Mesothelial cell of epicardium (in vitro differentiated cells): ENCODE data around the gene YPEL5. TPM values are rescaled to one million over a fixed set of nuclear protein-coding genes. Genes with fewer than 3 reads are reported as not detected.
A peak's percentile ranks its signal among the peaks of the same experiment; 100 is the strongest.

Experiments
- DNase-seq, 2 experiments: peaks; one replicate each; pipeline ENCODE4 v3.0.0; 2021; ENCODE audit warnings: low spot score in 2 of 2; ENCODE audit not compliant: unreplicated experiment in 2 of 2
- H3K27ac Mint-ChIP-seq: 2 replicates; pipeline ENCODE4 v1.8.0; 2021; ENCODE audit warnings: mixed read lengths
- H3K27me3 Mint-ChIP-seq: 2 replicates; pipeline ENCODE4 v1.8.0; 2021; ENCODE audit warnings: low read depth, mixed read lengths
- H3K36me3 Mint-ChIP-seq: 2 replicates; pipeline ENCODE4 v1.8.0; 2021; ENCODE audit warnings: mixed read lengths
- H3K4me1 Mint-ChIP-seq: 2 replicates; pipeline ENCODE4 v1.8.0; 2021; ENCODE audit warnings: mixed read lengths
- H3K4me3 Mint-ChIP-seq: 2 replicates; pipeline ENCODE4 v1.8.0; 2021; ENCODE audit warnings: mild to moderate bottlenecking, moderate library complexity, mixed read lengths
- H3K9me3 Mint-ChIP-seq: 2 replicates; pipeline ENCODE4 v1.8.0; 2021; ENCODE audit warnings: mixed read lengths
- total RNA-seq: library from RNA; stranded (reverse); gene quantifications from 3 replicates; pipeline ENCODE4 v1.2.1, GENCODE V29; 2021
- TF ChIP-seq, protein P1 (sequence below): fragments of 200-600 bp; sonication (generic); IDR thresholded peaks from one replicate; pipeline ENCODE4 v1.5.0; 2021; ENCODE audit warnings: antibody characterized with exemption; ENCODE audit not compliant: unreplicated experiment

YPEL5 gene
- total RNA-seq, 1 donor from 2014 or later, result 79.4 TPM

DNA sequence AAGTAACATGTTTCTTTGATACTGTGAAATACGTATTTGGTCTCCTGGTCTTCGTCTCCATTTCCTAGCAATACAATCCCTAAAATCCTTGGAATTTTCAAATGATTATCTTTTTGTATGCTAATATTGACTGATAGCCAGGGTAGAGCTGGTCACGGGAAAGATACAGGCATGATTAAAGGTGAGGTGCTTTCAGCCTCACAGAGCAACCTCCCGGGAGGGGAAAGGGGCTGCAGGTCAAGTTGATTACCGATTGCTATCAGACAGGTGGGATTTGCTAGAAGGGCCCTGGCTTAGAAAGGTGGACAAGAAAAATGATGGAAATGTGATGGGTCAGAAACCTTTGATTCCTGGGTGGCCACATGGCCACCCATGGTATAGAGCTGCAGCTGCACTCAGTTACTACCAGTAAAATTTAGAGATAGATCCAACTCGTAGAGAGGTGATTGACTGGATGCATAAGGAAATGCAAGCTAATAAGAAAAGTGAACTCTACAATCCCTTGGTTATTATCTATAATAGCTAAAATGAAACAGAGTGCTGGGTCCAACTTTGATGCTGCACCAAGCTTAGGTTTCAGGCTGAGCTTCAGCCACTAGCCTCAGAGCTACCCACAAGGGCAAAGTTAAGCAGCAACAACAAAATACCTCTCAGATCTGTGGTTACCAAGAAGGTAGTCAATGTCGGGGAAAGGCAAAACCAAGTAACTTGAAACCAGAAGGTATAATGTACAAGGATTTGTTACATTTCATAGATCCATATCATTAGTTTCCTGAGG, 15.3 kb downstream of the YPEL5 start:
- H3K4me1 Mint-ChIP-seq, result peaks cover 20% of the 10 kb centered on the region
- H3K4me3 Mint-ChIP-seq, result no peak overlapping the region
- no peaks in the 10 kb centered on the region for H3K27me3 Mint-ChIP-seq
- DNase-seq, result no peak
- H3K27ac Mint-ChIP-seq, result no peak overlapping the region
- H3K9me3 Mint-ChIP-seq, result no peaks in the 10 kb centered on the region
- TF ChIP-seq, protein P1, sequence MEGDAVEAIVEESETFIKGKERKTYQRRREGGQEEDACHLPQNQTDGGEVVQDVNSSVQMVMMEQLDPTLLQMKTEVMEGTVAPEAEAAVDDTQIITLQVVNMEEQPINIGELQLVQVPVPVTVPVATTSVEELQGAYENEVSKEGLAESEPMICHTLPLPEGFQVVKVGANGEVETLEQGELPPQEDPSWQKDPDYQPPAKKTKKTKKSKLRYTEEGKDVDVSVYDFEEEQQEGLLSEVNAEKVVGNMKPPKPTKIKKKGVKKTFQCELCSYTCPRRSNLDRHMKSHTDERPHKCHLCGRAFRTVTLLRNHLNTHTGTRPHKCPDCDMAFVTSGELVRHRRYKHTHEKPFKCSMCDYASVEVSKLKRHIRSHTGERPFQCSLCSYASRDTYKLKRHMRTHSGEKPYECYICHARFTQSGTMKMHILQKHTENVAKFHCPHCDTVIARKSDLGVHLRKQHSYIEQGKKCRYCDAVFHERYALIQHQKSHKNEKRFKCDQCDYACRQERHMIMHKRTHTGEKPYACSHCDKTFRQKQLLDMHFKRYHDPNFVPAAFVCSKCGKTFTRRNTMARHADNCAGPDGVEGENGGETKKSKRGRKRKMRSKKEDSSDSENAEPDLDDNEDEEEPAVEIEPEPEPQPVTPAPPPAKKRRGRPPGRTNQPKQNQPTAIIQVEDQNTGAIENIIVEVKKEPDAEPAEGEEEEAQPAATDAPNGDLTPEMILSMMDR, result no peak
- peaks cover 32% of the 10 kb centered on the region for H3K36me3 Mint-ChIP-seq

DNA sequence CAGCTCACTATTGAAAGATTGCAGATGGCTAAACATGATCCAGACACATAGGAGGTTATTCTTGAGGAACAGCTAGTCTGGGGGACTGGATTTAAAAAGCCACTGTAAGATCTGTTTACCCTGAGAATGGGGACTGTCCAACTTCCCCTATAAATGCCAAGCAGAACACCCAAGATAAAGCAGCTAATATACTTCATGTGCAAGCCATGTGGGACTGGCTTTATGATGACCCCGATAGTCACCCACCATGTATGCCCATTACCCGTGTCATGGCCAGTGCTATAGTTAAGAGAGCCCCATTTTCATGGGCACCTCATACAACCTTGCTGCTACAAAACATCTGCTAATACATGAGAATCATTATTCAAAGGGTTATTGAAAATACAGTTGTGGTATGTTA, 16.0 kb downstream of the YPEL5 start:
- Mint-ChIP-seq H3K9me3 (no peaks in the 10 kb centered on the region), H3K36me3 (peaks cover 25% of the 10 kb centered on the region), H3K4me3 (no peak overlapping the region), H3K27me3 (no peaks in the 10 kb centered on the region), H3K4me1 (peaks cover 20% of the 10 kb centered on the region), H3K27ac (no peak overlapping the region)
- TF ChIP-seq, protein P1, result no peak
- no peak for DNase-seq

DNA sequence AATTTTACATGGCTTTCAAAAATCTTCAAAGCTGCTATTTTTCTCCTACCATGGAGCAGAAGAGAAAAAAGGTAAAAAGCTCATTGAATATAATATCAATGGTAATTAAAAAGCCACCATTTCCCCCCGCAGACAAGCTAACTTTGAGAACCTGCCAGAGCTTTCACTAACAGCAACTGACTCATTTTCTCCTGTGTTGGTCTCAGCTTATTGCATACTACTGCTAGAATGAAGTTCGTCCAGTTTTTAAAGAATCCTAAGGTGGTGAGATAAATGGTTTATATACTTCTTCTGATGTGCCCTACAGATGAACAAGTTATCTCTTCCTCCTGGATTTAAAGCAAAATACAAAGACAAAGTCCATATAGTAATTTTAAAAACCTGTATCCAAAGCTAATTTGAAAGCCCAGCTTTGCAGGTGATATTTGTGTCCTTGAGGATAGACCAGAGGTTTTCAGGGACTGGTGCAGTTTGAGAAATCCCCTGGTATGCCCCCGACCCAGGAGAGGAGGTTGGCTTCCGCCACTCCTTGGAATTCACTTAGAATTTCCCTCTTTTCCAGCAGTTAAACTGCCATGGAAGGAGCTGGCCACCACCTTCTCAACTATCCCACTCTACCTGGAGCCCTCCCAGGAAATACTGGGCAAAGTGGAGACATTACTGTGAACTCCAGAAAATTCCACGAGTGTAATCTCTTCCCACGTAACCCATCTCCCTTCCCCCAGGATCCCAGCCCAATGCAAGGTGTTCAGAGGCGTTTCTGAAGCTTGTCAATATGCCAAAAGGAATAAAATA, 17.5 kb downstream of the YPEL5 start:
- DNase-seq, result no peak
- Mint-ChIP-seq H3K36me3 (peaks cover 11% of the 10 kb centered on the region), H3K4me1 (peaks cover 20% of the 10 kb centered on the region), H3K4me3 (no peak overlapping the region), H3K9me3 (no peaks in the 10 kb centered on the region), H3K27ac (peak overlapping the region; percentile 8), H3K27me3 (no peaks in the 10 kb centered on the region)
- TF ChIP-seq, protein P1, result no peak

DNA sequence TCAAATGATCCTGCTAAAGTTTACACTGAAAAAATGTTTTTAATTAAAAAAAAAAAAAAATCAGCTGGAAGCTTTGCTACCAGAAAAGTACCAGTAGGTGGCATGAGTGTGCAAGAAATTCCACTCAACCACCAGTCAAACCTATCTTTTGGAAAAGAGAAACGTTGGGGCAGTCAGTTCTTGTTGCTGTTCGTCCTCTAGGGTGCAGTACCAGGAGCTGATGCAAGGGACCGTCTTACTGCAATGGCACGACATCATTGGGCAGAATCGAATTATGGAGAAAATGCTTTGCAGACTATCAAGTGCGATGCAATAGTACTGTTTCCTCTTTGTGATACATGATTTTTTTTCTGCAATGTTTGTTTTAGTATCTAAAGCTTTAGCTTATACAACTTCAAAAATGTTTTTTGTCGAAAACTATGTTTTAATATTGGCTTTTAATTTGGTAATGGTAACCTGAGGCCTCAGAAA, 18.3 kb downstream of the YPEL5 start:
- H3K27ac Mint-ChIP-seq, result no peak overlapping the region
- H3K4me3 Mint-ChIP-seq, result no peak overlapping the region
- H3K9me3 Mint-ChIP-seq, result no peaks in the 10 kb centered on the region
- H3K36me3 Mint-ChIP-seq, result peaks cover 4% of the 10 kb centered on the region
- TF ChIP-seq, protein P1, result peak; percentile 94
- H3K27me3 Mint-ChIP-seq, result no peaks in the 10 kb centered on the region
- peaks cover 20% of the 10 kb centered on the region for H3K4me1 Mint-ChIP-seq
- DNase-seq, result peak in 1 of 2 experiments; percentile 43

DNA sequence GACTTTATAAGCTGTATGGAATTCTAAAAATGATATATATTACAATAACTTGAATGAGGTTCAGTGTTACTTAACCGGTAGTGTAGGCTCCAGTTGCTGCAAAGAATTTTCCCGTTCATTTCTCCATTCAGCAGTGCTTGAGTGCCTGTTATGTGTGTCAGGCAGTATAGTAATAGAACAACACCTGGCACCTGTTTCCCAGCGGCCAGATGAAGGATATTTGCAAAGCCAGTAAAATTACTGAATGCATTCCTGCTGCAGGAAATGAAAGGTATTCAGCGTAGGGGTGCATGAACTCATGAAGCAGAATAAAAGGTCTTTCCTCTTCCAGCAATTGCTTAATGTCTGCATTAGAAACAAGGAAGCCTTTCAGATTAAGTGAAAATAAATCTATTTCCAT, 18.8 kb downstream of the YPEL5 start:
- Mint-ChIP-seq H3K4me3 (no peak overlapping the region), H3K4me1 (peaks cover 20% of the 10 kb centered on the region), H3K27ac (no peak overlapping the region), H3K36me3 (no peaks in the 10 kb centered on the region), H3K9me3 (no peaks in the 10 kb centered on the region), H3K27me3 (no peaks in the 10 kb centered on the region)
- DNase-seq, result no peak
- TF ChIP-seq, protein P1, result no peak
